ENCODE data around the gene SULT6B1.

Gene SULT6B1

GRCh38 chr2:37146062-37146461 is 42.4 kb downstream of the SULT6B1 start:
- DNase-seq: no peak

GRCh38 chr2:37143974-37144373 is 44.5 kb downstream of the SULT6B1 start:
- no peak for DNase-seq

GRCh38 chr2:37142546-37142945 is 45.9 kb downstream of the SULT6B1 start:
- DNase-seq: no peak

GRCh38 chr2:37132914-37133313 is 55.6 kb downstream of the SULT6B1 start:
- no peak for DNase-seq

GRCh38 chr2:37125416-37125815 is 63.1 kb downstream of the SULT6B1 start:
- no peak for DNase-seq

- no peak for DNase-seq
Measured at GRCh38 chr2:37119157-37119556, 69.3 kb downstream of the SULT6B1 start.
